MCF 10A (cell line): Measurements from ENCODE around the gene MRPS25. TPM values are rescaled to one million over a fixed set of nuclear protein-coding genes. Genes with fewer than 3 reads are reported as not detected.

Experiments
- BruUV-seq: library from RNA; stranded (reverse); fragments of 400-500 nt; replicated peaks from 2 replicates; lab custom pipeline; 2021; lab: Mats Ljungman, UMichigan
- CTCF ChIA-PET: fragments of 300-600 bp; sonication (Branson Sonifier 250); formaldehyde crosslinking; extraction: SDS; loops from one replicate; lab custom pipeline; 2021; ENCODE audit warnings: antibody characterized with exemption, inconsistent platforms; lab: Yijun Ruan, JAX
- POLR2A ChIA-PET: fragments of 300-600, 350-650 bp; sonication (Branson Sonifier 250); formaldehyde crosslinking; extraction: SDS; loops from one replicate; lab custom pipeline; 2020; ENCODE audit warnings: antibody characterized with exemption, inconsistent platforms; lab: Yijun Ruan, JAX
- DNase-seq: peaks from one replicate; pipeline ENCODE4 v3.0.0-alpha.2; 2018; ENCODE audit not compliant: unreplicated experiment
- H3K27ac Mint-ChIP-seq: one replicate; pipeline ENCODE4 v1.8.0; 2022; ENCODE audit warnings: mild to moderate bottlenecking, low read depth, mixed read lengths; ENCODE audit not compliant: unreplicated experiment
- H3K27me3 Mint-ChIP-seq: one replicate; pipeline ENCODE4 v1.8.0; 2022; ENCODE audit warnings: mixed read lengths; ENCODE audit not compliant: insufficient read depth, unreplicated experiment
- H3K36me3 Mint-ChIP-seq: one replicate; pipeline ENCODE4 v1.8.0; 2022; ENCODE audit warnings: mild to moderate bottlenecking, moderate library complexity, mixed read lengths; ENCODE audit not compliant: insufficient read depth, unreplicated experiment
- H3K4me1 Mint-ChIP-seq: one replicate; pipeline ENCODE4 v1.8.0; 2022; ENCODE audit warnings: mixed read lengths; ENCODE audit not compliant: insufficient read depth, unreplicated experiment
- H3K4me3 Mint-ChIP-seq: one replicate; pipeline ENCODE4 v1.8.0; 2022; ENCODE audit warnings: mild to moderate bottlenecking, moderate library complexity, mixed read lengths; ENCODE audit not compliant: unreplicated experiment
- H3K9me3 Mint-ChIP-seq: one replicate; pipeline ENCODE4 v1.8.0; 2022; ENCODE audit warnings: mixed read lengths; ENCODE audit not compliant: unreplicated experiment
- intact Hi-C: fragments of 100-400 bp; cut with micrococcal nuclease; formaldehyde crosslinking; loops from 2 replicates; pipeline ENCODE4 v1.14.1; 2022
- total RNA-seq: library from RNA; stranded (reverse); gene quantifications from 2 replicates; pipeline ENCODE4 v1.2.3, GENCODE V29; 2022
- TF ChIP-seq, protein P1 (sequence below): fragments of 200-600 bp; IDR thresholded peaks from one replicate; pipeline ENCODE4 v1.8.0; 2022; ENCODE audit warnings: antibody characterized with exemption, mild to moderate bottlenecking; ENCODE audit not compliant: unreplicated experiment

MRPS25 gene
- total RNA-seq, 1 experiment from 2014 or later = 87.2 TPM

DNA sequence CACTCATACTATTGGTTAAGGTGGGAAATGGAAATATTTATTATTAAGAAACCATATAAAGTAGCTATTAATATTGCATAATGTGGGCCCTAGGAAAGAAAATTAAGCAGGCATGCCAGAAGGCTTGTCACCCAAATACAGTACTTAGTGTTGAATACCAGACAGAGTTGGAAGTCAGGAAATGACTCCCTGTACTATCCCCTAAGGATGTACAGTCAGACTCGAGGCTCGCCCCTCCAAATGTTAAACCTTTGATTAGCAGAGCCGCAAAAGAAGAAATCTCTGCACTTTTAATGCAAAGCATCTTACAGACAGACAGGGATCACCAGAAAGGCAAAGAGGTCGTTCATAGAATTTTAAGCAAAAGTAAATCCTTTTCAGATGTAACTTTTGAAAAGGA is 45.1 kb upstream of the MRPS25 start:
- Mint-ChIP-seq H3K4me3 (no peak overlapping the region), H3K9me3 (no peaks in the 10 kb centered on the region), H3K27me3 (no peaks in the 10 kb centered on the region), H3K4me1 (peaks cover 11% of the 10 kb centered on the region), H3K27ac (no peak overlapping the region), H3K36me3 (peaks cover under 1% of the 10 kb centered on the region)
- intact Hi-C loops = no loop called here
- ChIA-PET CTCF (interaction anchor here (0.6 to 6.9 kb wide), 6 partner anchors 8 to 841 kb away, joined by 3 to 121 read pairs (median 18); partner anchors contain the start of gene CAPN7), POLR2A (interaction anchor here (4.4 kb wide), 1 partner anchor 96 kb away, joined by 29 read pairs; the partner anchor contains the start of gene CAPN7)
- no peak for DNase-seq
- BruUV-seq = no TSS peak
- TF ChIP-seq, protein P1, sequence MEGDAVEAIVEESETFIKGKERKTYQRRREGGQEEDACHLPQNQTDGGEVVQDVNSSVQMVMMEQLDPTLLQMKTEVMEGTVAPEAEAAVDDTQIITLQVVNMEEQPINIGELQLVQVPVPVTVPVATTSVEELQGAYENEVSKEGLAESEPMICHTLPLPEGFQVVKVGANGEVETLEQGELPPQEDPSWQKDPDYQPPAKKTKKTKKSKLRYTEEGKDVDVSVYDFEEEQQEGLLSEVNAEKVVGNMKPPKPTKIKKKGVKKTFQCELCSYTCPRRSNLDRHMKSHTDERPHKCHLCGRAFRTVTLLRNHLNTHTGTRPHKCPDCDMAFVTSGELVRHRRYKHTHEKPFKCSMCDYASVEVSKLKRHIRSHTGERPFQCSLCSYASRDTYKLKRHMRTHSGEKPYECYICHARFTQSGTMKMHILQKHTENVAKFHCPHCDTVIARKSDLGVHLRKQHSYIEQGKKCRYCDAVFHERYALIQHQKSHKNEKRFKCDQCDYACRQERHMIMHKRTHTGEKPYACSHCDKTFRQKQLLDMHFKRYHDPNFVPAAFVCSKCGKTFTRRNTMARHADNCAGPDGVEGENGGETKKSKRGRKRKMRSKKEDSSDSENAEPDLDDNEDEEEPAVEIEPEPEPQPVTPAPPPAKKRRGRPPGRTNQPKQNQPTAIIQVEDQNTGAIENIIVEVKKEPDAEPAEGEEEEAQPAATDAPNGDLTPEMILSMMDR = no peak

DNA sequence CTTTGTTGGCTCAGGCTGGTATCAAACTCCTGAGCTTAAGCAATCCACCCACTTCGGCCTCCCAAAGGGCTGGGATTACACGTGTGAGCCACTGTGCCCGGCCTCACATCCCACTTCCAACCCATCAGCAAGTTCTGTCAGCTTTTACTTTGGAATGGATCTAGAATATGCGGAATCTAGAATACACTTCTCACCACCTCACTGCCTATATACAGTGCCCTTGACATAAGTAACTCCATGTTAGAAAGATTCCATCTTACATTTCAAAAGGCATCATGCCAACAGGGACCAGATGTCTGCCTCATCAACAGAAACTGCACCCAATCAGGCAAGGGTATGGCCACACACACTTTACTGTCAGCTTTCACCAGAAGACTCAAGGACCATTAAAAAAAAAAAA is 43.8 kb upstream of the MRPS25 start:
- DNase-seq = no peak
- Mint-ChIP-seq H3K36me3 (no peaks in the 10 kb centered on the region), H3K4me3 (no peak overlapping the region), H3K27ac (no peak overlapping the region), H3K9me3 (no peaks in the 10 kb centered on the region), H3K27me3 (no peaks in the 10 kb centered on the region), H3K4me1 (peaks cover 12% of the 10 kb centered on the region)
- POLR2A ChIA-PET = interaction anchor here (1.3 to 4.4 kb wide), 3 partner anchors 95 to 159 kb away, joined by 3 to 29 read pairs (median 12); partner anchors contain the start of gene CAPN7
- intact Hi-C loops = loop anchor here (1.0 to 10.0 kb wide), 6 partner anchors 94 to 448 kb away; no protein-coding TSS in a partner anchor
- TF ChIP-seq, protein P1 = no peak
- CTCF ChIA-PET = interaction anchor here (0.5 to 6.9 kb wide), 34 partner anchors 9 to 1854 kb away, joined by 3 to 121 read pairs (median 5); partner anchors contain the start of genes CAPN7 and RBSN
- no TSS peak for BruUV-seq

DNA sequence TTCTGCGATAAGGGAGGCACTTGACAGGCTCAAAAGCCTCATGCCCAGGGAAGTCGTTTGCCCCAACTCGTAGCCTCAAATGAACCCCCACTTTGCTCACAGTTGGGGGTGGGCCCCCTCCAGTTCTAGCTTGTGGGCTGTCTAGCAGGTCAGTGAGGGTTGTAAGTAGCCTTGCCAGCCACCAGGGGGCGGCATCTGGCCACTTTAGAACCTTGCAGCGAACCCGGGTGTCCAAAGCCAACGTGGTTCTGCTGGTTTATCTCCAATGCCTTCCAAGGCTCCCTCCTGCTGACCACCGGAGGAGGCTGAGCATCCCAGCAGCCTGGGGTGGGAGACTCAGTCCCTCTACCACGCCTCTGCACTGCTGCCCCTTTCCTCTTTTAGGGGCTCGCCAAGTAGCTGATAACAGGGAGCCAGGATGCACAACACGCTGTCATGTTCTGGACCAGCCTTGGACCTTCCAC is 43.0 kb upstream of the MRPS25 start:
- POLR2A ChIA-PET = interaction anchor here (0.7 to 4.4 kb wide), 6 partner anchors 9 to 160 kb away, joined by 3 to 29 read pairs (median 3); partner anchors contain the start of genes CAPN7 and RBSN
- H3K9me3 Mint-ChIP-seq = no peaks in the 10 kb centered on the region
- DNase-seq = peak; percentile 75
- no peak overlapping the region for H3K27ac Mint-ChIP-seq
- H3K4me3 Mint-ChIP-seq = no peak overlapping the region
- CTCF ChIA-PET = interaction anchor here (0.5 to 6.9 kb wide), 36 partner anchors 9 to 517 kb away, joined by 3 to 121 read pairs (median 5); partner anchors contain the start of genes CAPN7 and RBSN
- no peaks in the 10 kb centered on the region for H3K27me3 Mint-ChIP-seq
- intact Hi-C loops = loop anchor here (1.0 to 10.0 kb wide), 6 partner anchors 95 to 449 kb away; no protein-coding TSS in a partner anchor
- BruUV-seq = no TSS peak
- H3K4me1 Mint-ChIP-seq = peaks cover 19% of the 10 kb centered on the region
- TF ChIP-seq, protein P1 = peak; percentile 94
- H3K36me3 Mint-ChIP-seq = no peaks in the 10 kb centered on the region

DNA sequence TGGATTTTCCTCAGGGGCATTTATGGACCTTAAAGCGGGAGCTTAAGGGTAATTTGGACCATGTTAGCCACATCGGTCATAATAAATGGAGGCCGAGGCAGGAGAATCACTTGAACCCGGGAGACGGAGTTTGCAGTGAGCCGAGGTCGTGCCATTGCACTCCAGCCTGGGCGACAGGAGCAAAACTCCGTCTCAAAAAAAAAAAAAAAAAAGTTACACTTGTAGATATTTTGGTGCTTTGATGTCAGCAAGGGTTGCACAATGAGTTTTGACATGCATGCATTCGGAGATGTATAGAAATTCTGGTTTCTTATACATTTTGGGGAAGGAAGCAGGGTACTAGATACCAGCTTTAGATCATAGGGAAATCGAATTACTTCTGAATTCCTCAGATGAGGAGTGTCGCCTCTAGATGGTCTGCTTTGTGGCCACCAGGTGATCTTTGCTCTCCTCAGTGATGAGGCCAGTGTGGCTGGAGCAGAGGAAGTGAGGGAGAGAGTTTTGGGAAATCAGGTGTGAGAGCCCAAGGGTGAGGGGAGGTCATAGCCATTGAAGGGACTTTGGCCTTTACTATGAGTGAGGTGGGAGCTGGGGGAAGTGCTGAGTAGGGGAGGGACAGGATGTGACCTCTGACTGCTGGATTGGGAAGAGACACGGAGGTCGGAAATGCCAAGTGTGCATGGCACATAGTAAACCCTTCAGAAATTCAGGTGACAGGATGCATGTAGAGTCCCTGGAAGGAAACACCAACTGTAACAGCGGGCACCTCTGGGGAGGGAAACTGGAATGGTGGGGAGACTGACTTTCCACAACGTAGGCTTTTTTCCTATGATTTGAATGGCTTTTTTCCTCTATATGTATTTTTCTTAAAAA is 42.2 kb upstream of the MRPS25 start:
- BruUV-seq = no TSS peak
- Mint-ChIP-seq H3K36me3 (no peaks in the 10 kb centered on the region), H3K9me3 (no peaks in the 10 kb centered on the region), H3K27me3 (no peaks in the 10 kb centered on the region), H3K27ac (no peak overlapping the region), H3K4me3 (no peak overlapping the region), H3K4me1 (peaks cover 27% of the 10 kb centered on the region)
- intact Hi-C loops = loop anchor here (5.0 to 10.0 kb wide), 3 partner anchors 157 to 267 kb away; no protein-coding TSS in a partner anchor
- DNase-seq = no peak
- TF ChIP-seq, protein P1 = no peak
- CTCF ChIA-PET = interaction anchor here (0.5 to 6.9 kb wide), 23 partner anchors 8 to 471 kb away, joined by 3 to 121 read pairs (median 5); partner anchors contain the start of genes CAPN7 and RBSN
- POLR2A ChIA-PET = interaction anchor here (0.6 to 4.4 kb wide), 5 partner anchors 96 to 322 kb away, joined by 3 to 29 read pairs (median 3); partner anchors contain the start of gene CAPN7
